Measurements from ENCODE around the gene CDKN2AIPNL. TPM values are rescaled to one million over a fixed set of nuclear protein-coding genes. Genes with fewer than 3 reads are reported as not detected.

CDKN2AIPNL gene
- total RNA-seq: 37.1 and 43.4 TPM in 2 replicates

GRCh38 chr5:134411546-134412266 is at the start of gene CDKN2AIPNL:
Gene CDKN2AIPNL (minus strand): TSS chr5:134411881. CDS start chr5:134411854, 27 bp downstream.

DNA sequence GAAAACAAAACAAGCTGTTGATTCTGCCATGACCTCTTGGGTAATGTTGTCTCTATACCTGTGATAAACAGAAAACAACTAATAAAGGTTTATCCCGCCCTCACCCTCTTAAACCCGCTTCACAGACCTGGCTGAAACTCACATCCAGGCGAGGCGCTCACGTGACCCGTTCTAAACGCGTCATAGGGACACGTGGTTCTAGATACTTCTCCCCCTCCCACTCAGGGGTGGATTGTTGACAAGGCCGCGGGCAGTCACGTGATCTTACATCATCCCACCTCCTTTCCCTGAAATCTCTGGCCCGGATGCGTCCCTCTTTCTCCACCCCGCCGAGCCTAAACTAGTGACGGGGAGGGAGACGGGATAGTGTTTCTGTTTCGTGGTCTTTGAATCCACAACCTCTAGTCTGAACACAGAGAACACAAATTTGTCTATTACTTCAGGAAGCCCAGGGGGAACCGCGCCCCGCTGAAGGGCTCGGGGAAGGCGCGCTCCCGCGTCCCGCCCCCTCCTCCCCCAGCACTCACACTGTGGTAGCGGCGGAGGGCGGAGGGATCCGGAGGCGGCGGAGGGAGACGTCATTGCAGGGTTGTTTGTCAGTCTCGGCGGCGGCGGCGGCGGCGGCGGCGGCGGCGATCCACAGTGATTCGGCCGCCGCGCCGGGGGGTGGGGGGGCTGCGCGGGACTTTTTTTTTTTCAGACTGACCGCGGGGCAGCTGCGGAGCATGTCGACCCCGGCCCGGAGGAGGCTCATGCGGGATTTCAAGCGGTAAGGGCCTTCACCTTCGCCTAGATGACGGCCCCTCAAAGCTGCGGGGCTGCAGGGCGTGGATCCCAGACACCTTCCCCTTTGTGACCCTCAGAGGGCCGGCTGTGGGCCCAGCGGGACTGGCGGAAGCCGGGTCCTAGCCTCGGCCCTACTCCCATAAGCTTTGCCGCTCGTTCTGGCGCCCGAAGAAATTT is 40.5 kb downstream of the CDKN2AIPNL start, which contains the start of gene UBE2B:
Gene UBE2B (plus strand): TSS at position 699 of the 963 bp plus-strand sequence. CDS start 27 bp downstream, at position 726.

Other genes starting within 250 kb of the CDKN2AIPNL start
- gene SKP1, start 234.9 kb downstream of the CDKN2AIPNL start, total RNA-seq: 115 and 151 TPM in 2 replicates
- gene PPP2CA, start 185.8 kb downstream of the CDKN2AIPNL start, total RNA-seq: 37.1 and 52.0 TPM in 2 replicates
- gene CDKL3, start 44.7 kb downstream of the CDKN2AIPNL start, total RNA-seq: 1.2 and 1.8 TPM in 2 replicates
- gene UBE2B, start 40.3 kb downstream of the CDKN2AIPNL start, total RNA-seq: 23.9 and 30.7 TPM in 2 replicates
- gene JADE2, start 113.8 kb upstream of the CDKN2AIPNL start, total RNA-seq: 34.2 and 38.7 TPM in 2 replicates
- gene SAR1B, start 220.9 kb upstream of the CDKN2AIPNL start, total RNA-seq: 32.3 and 36.0 TPM in 2 replicates
- 19.8 and 28.9 TPM in 2 replicates for gene SEC24A, start 236.9 kb upstream of the CDKN2AIPNL start, total RNA-seq